ENCODE measurements around the gene DAZAP1.

DNA sequence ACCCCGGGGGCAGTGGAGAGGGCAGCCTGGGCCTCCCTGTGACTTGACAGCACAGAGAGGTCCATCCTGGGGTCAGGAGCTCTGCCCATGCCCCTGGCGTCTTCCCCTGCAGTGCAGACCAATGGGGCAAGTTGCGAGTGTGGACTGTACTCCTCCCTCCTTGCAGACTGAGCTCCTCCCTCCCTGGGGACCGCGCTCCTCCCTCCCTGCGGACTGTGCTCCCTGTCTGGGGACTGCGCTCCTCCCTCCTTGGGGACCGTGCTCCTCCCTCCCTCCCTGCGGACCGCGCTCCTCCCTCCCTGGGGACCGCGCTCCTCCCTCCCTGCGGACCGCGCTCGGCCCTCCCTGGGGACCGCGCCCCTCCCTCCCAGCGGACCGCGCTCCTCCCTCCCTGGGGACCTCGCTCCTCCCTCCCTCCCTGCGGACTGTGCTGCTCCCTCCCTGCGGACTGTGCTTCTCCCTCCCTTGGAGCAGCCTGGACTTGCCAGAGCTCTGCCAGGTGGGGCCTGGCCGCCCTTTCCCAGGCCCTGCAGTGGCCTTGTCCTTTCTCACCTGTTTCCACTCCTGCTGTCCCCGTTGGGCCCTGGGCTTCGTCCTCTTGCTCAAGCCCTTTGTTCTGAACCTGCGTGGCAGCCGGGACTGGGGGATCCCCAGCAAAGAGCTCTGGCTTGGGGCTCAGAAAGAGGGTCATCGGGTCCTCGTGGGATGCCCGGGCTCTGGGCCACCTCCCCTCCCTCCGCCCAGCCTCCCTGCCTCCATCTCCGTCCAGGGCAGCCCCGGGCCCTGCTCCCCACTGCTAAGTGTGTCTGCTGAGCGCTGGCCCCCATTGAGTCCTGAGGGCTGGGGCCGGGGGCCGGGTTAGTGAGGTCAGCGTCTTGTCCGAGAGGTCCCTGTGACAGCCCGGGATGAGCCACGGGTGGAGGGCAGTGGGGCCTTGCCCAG lies 12.9 kb upstream of the DAZAP1 start:
- TF ChIP-seq ZNF384 (IDR thresholded peaks at IDR 0.05) (no peak), NFRKB (IDR thresholded peaks at IDR 0.05) (no peak), BHLHE40 (IDR thresholded peaks at IDR 0.05; ENCODE audit: borderline replicate concordance) (no peak)

Data from HEK293T (cell line).